HG03039 (cell line): Measurements from ENCODE around the gene CLC.
"Not testable (repeated sequence)": the region's sequence is repeated elsewhere in the genome, so short reads cannot be mapped to it uniquely, and the experiment has no call there.

Experiments used
- ATAC-seq: cut with Tn5 transposase; IDR thresholded peaks from one replicate; pipeline ENCODE4 v1.9.1; 2021; ENCODE audit warnings: mild to moderate bottlenecking, moderate library complexity; ENCODE audit not compliant: unreplicated experiment

Gene CLC

GRCh38 chr19:39737891-39738290 is at the start of gene CLC:
TSS of gene CLC (minus strand) at chr19:39738029. CDS start at chr19:39737952, 77 bp downstream.
- no peak for ATAC-seq

DNA sequence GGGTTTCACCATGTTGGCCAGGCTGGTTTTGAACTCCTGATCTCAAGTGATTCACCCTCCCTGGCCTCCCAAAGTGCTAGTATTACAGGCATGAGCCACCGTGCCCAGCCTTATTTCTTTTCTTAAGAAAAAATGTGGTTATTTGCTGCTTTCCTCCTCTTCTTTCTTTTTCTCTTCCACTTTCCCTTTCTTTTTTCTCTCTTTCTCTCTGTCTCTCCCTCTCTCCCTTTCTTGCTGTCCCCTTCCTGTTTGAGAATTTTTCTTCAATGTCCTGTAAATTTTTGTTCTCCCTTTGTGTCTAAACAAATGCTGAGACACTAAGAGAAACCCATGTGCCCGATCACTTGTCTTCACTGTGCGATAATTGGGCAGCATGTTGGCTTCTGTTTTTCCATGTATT is 43.1 kb upstream of the CLC start:
- no peak for ATAC-seq

- ATAC-seq: no peak
Observed at GRCh38 chr19:39778763-39779162, 40.9 kb upstream of the CLC start, which contains the start of gene LEUTX. TSS of gene LEUTX (plus strand) at chr19:39778854. CDS start at chr19:39778921, 67 bp downstream.

DNA sequence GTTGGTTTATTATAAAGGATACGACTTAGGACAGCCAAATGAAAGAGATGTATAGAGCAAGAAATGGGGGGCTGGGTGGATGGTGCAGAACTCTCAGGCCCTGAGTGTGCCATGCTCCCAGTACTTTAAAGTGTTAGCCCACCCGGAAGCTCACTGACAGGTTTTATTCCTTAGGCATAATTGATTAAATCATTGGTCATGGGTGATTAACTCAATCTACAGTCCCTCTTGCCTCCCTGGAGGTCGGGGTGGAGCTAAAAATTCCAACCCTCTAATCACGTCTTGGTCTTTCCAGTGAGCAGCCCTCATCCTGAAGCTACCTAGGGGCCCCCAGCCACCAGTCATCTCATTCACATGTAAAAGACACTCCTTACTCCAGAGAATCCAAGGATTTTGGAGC is 31.0 kb upstream of the CLC start:
- no peak for ATAC-seq

DNA sequence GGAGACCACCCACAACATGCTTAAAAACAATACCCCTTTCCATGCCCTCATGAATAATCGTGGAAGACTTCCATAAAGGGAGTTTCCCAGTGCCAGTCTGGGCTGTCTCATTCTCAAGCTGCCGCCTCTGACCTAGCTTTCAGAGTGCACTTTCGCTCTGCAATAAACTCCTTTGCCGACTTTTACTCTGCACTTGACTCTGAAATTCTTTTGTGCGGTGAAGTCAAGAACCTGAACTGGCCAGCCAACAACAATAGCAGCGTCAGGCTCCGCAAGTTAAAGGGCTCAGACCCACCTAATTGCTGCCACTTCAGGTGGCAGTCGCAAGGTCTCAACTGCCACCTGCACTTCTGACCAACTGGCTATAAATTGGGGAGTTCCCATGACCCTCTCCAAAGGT is 30.5 kb upstream of the CLC start:
- ATAC-seq: no peak

DNA sequence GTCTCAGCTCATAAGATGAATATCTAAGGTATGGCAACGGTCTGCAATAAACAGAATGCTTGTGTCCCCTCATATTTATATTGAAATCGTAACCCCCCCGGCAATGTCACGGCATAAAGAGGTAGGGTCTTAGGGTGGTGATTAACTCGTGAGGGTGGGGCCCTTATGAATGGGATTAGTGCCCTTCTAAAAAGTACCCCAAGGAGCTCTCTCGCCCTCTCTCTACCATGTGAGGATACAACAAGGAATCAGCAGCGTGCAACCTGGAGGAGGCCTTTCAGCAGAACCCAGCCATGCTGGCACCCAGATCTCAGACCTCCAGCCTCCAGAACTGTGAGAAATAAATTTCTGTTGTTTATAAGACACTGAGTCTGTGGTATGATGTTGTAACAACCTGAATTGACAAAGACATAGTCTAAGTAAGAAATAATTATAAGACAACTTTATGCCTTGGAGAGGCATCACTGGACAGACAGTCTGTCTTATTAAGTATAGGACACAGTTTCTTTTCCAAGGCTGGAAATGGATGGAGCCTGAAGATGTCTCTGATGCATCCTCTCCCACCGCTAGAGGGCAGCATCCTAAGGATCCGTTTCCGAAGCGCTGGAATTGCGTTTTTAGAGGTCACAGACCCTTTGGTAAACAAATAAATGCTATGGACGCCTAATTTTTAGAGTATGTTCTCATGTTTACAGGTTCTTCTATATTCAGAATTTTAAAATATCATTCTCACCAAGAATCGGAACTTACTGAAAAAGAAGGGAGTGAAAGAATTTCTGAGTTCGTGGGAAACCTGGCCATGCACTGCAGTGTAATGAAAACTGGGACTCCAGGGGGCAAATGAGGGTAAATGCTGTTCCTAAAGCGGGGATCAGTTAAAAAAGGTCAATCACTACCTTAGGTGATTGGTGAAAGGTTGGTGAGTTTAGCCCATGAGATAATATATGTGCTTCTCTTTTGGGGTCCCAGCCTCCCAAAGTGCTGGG is 27.6 kb upstream of the CLC start:
- ATAC-seq: no peak

DNA sequence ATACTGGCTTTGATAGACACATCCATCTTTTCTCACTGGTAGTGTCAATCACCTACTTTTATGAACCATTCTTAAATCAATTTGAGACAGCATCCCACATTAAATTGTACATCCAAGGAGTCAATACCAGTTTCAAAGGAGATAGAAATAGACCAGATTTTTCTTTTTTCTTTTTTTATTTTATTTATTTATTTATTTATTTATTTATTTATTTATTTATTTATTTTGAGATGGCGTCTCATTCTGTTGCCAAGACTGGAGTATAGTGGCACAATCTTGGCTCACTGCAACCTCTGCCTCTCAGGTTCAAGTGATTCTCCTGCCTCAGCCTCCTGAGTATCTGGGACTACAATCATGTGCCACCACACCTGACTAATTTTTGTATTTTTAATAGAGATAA is 24.0 kb upstream of the CLC start:
- not testable (repeated sequence) for ATAC-seq

- ATAC-seq: no peak
Observed at GRCh38 chr19:39759457-39760184, 21.8 kb upstream of the CLC start.

DNA sequence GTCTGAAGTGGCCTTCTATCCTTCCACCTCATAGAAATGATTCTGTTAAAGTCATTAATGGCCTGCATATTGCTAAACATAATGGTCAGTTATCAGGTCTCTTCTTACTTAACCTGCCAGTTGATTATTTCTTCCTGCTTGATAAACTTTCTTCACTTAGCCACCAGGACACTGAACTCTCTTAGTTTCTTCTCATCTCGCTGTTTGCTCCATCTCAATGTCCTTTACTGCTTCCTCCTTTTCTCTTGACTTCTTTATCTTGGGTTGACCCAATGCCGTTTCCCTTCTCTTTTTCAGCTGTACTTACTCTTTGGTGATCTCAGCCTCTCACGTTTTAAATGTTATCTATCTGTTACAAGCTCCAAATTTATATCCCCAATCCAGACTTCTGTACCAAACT is 17.1 kb upstream of the CLC start:
- no peak for ATAC-seq

DNA sequence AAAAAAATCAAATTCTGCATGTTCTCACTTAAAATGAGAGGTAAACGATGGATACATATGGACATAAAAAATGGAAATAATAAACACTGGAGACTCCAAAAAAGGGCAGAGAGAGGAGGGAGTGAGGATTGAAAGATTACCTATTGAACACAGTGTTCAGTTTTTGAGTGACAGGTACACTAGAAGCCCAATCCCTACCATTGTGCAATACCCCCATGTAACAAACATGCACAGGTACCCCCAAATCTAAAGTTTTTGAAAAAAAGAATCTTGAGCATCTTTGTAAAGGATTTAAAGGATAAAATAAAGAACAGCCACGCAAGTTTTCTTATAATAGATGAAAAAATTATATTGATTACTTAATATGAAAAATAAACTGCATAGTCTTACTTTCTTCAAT is 16.7 kb upstream of the CLC start:
- no peak for ATAC-seq

DNA sequence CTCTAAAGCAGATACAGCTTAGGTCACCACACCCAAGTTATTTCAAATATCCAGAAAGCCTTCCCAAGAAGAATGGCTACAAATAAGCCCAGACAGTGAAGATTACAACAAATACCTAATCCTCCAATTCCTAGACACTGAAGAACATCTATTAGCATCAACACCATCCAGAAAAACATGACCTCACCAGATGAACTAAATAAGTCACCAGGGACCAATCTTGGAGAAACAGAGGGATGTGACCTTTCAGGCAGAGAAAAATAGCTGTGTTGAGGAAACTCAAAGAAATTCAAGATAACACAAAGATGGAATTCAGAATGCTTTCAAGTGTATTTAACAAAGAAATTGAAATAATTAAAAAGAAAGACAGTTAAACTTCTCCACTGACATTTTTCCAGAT is 15.0 kb upstream of the CLC start:
- ATAC-seq: no peak

GRCh38 chr19:39752390-39752789 is 14.6 kb upstream of the CLC start:
- no peak for ATAC-seq

DNA sequence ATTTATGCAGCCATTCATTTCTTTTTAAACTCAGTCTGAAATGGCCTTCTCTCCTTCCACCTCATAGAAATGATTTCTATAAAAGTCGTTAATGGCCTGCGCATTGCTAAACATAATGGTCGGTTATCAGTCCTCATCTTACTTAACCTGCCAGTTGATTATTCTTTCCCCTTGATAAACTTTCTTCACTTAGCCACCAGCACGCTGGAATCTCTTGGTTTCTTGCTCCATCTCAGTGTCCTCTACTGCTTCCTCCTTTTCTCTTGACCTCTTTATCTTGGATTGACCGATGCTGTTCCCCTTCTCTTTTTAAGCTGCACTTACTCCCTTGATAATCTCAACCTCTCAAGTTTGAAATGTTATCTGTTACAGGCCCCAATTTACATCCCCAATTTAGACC is 12.2 kb upstream of the CLC start:
- no peak for ATAC-seq

- ATAC-seq: no peak
Observed at GRCh38 chr19:39746836-39747529, 9.2 kb upstream of the CLC start.

DNA sequence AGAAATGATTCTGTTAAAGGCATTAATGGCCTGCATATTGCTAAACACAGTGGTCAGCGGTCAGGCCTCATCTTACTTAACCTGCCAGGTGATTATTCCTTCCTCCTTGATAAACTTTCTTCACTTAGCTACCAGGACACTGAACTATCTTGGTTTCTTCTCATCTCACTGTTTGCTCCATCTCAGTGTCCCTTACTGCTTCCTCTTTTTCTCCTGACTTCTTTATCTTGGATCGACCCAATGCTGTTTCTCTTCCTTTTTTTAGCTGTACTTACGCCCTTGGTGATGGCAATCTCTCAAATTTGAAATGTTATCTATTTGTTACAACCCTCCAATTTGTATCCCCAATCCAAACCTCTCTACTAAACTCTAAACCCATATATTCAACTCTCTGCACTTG is 7.8 kb upstream of the CLC start:
- no peak for ATAC-seq

GRCh38 chr19:39740395-39740794 is 2.6 kb upstream of the CLC start:
- no peak for ATAC-seq

GRCh38 chr19:39738814-39739213 is 985 bp upstream of the CLC start:
- ATAC-seq: no peak

DNA sequence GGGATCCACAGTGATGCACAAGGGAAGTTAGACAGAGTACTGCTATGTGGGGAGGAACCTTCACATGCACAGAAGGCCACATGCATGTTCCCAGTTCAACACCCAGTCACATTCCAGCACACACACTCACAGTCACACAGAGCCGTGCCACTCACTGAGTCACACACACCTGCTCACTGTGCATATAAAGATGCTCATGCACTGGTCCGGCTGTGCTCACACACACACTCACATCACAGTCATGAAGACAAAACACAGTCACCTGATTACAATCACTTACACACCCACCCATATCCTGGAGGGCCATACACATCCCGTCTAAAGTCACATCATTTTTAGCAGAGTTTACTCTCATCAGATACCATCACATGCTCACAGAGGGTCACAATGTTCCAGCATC is 478 bp downstream of the CLC start:
- no peak for ATAC-seq

- ATAC-seq: no peak
Observed at GRCh38 chr19:39736088-39736487, 1.7 kb downstream of the CLC start.

- no peak for ATAC-seq
Observed at GRCh38 chr19:39735688-39736087, 2.1 kb downstream of the CLC start.

DNA sequence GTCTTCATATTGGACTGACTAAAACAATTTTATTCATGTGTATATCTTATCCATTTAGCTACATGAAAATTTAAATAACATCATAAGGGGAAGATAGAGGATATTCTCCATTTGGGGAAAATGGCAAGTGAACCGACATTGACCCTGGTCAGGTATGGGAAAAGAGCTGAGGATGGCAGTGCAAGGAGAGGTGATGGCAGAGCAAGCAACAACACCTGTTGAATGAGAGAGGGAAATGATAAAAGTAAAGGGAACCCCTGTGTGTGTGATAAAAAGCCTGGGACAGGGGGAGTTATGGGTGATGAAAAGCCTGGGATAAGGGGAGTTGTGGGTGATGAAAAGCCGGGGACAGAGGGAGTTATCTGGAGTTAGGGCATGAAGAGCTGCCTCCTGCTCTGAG is 4.0 kb downstream of the CLC start:
- no peak for ATAC-seq
